ENCODE results near the gene SLC24A3.
"Not testable (repeated sequence)": the region's sequence is repeated elsewhere in the genome, so short reads cannot be mapped to it uniquely, and the experiment has no call there.

SLC24A3 gene

GRCh38 chr20:19746396-19746795 lies 534.0 kb downstream of the SLC24A3 start:
- no peak overlapping the region for H3K27ac ChIP-seq (ENCODE audit: low read length)
- H3K4me1 ChIP-seq (ENCODE audit: control insufficient read depth in 1 of 2, insufficient read depth in 2 of 2, low read length in 2 of 2), result peaks cover 0 to 11% of the 10 kb centered on the region in 2 donors
- H3K36me3 ChIP-seq (ENCODE audit: control insufficient read depth in 1 of 2, insufficient read depth in 2 of 2, low read length in 2 of 2), result no peaks in the 10 kb centered on the region
- no peak overlapping the region for H3K4me3 ChIP-seq (ENCODE audit: low read depth in 1 of 2, low read length in 2 of 2)
- H3K9me3 ChIP-seq (ENCODE audit: control insufficient read depth in 1 of 2, low read length in 2 of 2), result peaks cover 0 to 7% of the 10 kb centered on the region in 2 donors
- no peaks in the 10 kb centered on the region for H3K27me3 ChIP-seq (ENCODE audit: low read depth, low read length)

GRCh38 chr20:19747903-19748302 lies 535.5 kb downstream of the SLC24A3 start:
- no peaks in the 10 kb centered on the region for H3K27me3 ChIP-seq (ENCODE audit: low read depth, low read length)

GRCh38 chr20:19748681-19749080 lies 536.2 kb downstream of the SLC24A3 start:
- Histone ChIP-seq H3K9me3 (ENCODE audit: control insufficient read depth in 1 of 2, low read length in 2 of 2) (peaks cover 0 to 7% of the 10 kb centered on the region in 2 donors), H3K27me3 (ENCODE audit: low read depth, low read length) (no peaks in the 10 kb centered on the region), H3K4me1 (ENCODE audit: control insufficient read depth in 1 of 2, insufficient read depth in 2 of 2, low read length in 2 of 2) (peaks cover 0 to 11% of the 10 kb centered on the region in 2 donors), H3K27ac (ENCODE audit: low read length) (no peak overlapping the region), H3K4me3 (ENCODE audit: low read depth in 1 of 2, low read length in 2 of 2) (no peak overlapping the region), H3K36me3 (ENCODE audit: control insufficient read depth in 1 of 2, insufficient read depth in 2 of 2, low read length in 2 of 2) (no peaks in the 10 kb centered on the region)

More at GRCh38 chr20:19747903-19748302, 535.5 kb downstream of the SLC24A3 start:
- Histone ChIP-seq H3K4me1 (ENCODE audit: control insufficient read depth in 1 of 2, insufficient read depth in 2 of 2, low read length in 2 of 2) (peaks cover 0 to 11% of the 10 kb centered on the region in 2 donors), H3K4me3 (ENCODE audit: low read depth in 1 of 2, low read length in 2 of 2) (no peak overlapping the region), H3K36me3 (ENCODE audit: control insufficient read depth in 1 of 2, insufficient read depth in 2 of 2, low read length in 2 of 2) (no peaks in the 10 kb centered on the region), H3K9me3 (ENCODE audit: control insufficient read depth in 1 of 2, low read length in 2 of 2) (peaks cover 0 to 7% of the 10 kb centered on the region in 2 donors), H3K27ac (ENCODE audit: low read length) (no peak overlapping the region)

GRCh38 chr20:19749618-19750071 lies 537.2 kb downstream of the SLC24A3 start:
- H3K27me3 ChIP-seq (ENCODE audit: low read depth, low read length), result no peaks in the 10 kb centered on the region
- H3K27ac ChIP-seq (ENCODE audit: low read length), result no peak overlapping the region
- H3K4me3 ChIP-seq (ENCODE audit: low read depth in 1 of 2, low read length in 2 of 2), result no peak overlapping the region
- H3K9me3 ChIP-seq (ENCODE audit: control insufficient read depth in 1 of 2, low read length in 2 of 2), result peaks cover 0 to 7% of the 10 kb centered on the region in 2 donors
- H3K36me3 ChIP-seq (ENCODE audit: control insufficient read depth in 1 of 2, insufficient read depth in 2 of 2, low read length in 2 of 2), result no peaks in the 10 kb centered on the region
- peaks cover 0 to 11% of the 10 kb centered on the region in 2 donors for H3K4me1 ChIP-seq (ENCODE audit: control insufficient read depth in 1 of 2, insufficient read depth in 2 of 2, low read length in 2 of 2)

GRCh38 chr20:19750101-19750606 lies 537.7 kb downstream of the SLC24A3 start:
- H3K4me3 ChIP-seq (ENCODE audit: low read depth in 1 of 2, low read length in 2 of 2), result no peak overlapping the region
- H3K27ac ChIP-seq (ENCODE audit: low read length), result peak overlapping the region; percentile 66
- H3K27me3 ChIP-seq (ENCODE audit: low read depth, low read length), result no peaks in the 10 kb centered on the region
- H3K36me3 ChIP-seq (ENCODE audit: control insufficient read depth in 1 of 2, insufficient read depth in 2 of 2, low read length in 2 of 2), result no peaks in the 10 kb centered on the region
- H3K4me1 ChIP-seq (ENCODE audit: control insufficient read depth in 1 of 2, insufficient read depth in 2 of 2, low read length in 2 of 2), result peaks cover 0 to 11% of the 10 kb centered on the region in 2 donors
- peaks cover 0 to 7% of the 10 kb centered on the region in 2 donors for H3K9me3 ChIP-seq (ENCODE audit: control insufficient read depth in 1 of 2, low read length in 2 of 2)

GRCh38 chr20:19750907-19751636 lies 538.6 kb downstream of the SLC24A3 start:
- peak overlapping the region; percentile 66 for H3K27ac ChIP-seq (ENCODE audit: low read length)
- no peaks in the 10 kb centered on the region for H3K36me3 ChIP-seq (ENCODE audit: control insufficient read depth in 1 of 2, insufficient read depth in 2 of 2, low read length in 2 of 2)
- no peak overlapping the region for H3K4me3 ChIP-seq (ENCODE audit: low read depth in 1 of 2, low read length in 2 of 2)
- no peaks in the 10 kb centered on the region for H3K27me3 ChIP-seq (ENCODE audit: low read depth, low read length)
- H3K4me1 ChIP-seq (ENCODE audit: control insufficient read depth in 1 of 2, insufficient read depth in 2 of 2, low read length in 2 of 2), result peaks cover 0 to 11% of the 10 kb centered on the region in 2 donors
- H3K9me3 ChIP-seq (ENCODE audit: control insufficient read depth in 1 of 2, low read length in 2 of 2), result no peaks in the 10 kb centered on the region

GRCh38 chr20:19754201-19754600 lies 541.8 kb downstream of the SLC24A3 start:
- not testable (repeated sequence) for H3K9me3 ChIP-seq (ENCODE audit: control insufficient read depth in 1 of 2, low read length in 2 of 2); H3K4me3 ChIP-seq (ENCODE audit: low read depth in 1 of 2, low read length in 2 of 2); H3K27ac ChIP-seq (ENCODE audit: low read length); H3K27me3 ChIP-seq (ENCODE audit: low read depth, low read length)
- Histone ChIP-seq H3K36me3 (ENCODE audit: control insufficient read depth in 1 of 2, insufficient read depth in 2 of 2, low read length in 2 of 2) (peaks cover 0 to 12% of the 10 kb centered on the region in 2 donors), H3K4me1 (ENCODE audit: control insufficient read depth in 1 of 2, insufficient read depth in 2 of 2, low read length in 2 of 2) (peaks cover 6 to 25% of the 10 kb centered on the region in 2 donors)

GRCh38 chr20:19756761-19757486 lies 544.5 kb downstream of the SLC24A3 start:
- Histone ChIP-seq H3K4me3 (ENCODE audit: low read depth in 1 of 2, low read length in 2 of 2) (peak overlapping the region; percentile 79 to 94), H3K4me1 (ENCODE audit: control insufficient read depth in 1 of 2, insufficient read depth in 2 of 2, low read length in 2 of 2) (peaks cover 10 to 20% of the 10 kb centered on the region in 2 donors), H3K36me3 (ENCODE audit: control insufficient read depth in 1 of 2, insufficient read depth in 2 of 2, low read length in 2 of 2) (peaks cover 0 to 12% of the 10 kb centered on the region in 2 donors), H3K27ac (ENCODE audit: low read length) (peak overlapping the region; percentile 94), H3K27me3 (ENCODE audit: low read depth, low read length) (no peaks in the 10 kb centered on the region), H3K9me3 (ENCODE audit: control insufficient read depth in 1 of 2, low read length in 2 of 2) (no peaks in the 10 kb centered on the region)

- Histone ChIP-seq H3K4me3 (ENCODE audit: low read depth in 1 of 2, low read length in 2 of 2) (peak overlapping the region; percentile 79 to 94), H3K4me1 (ENCODE audit: control insufficient read depth in 1 of 2, insufficient read depth in 2 of 2, low read length in 2 of 2) (peaks cover 10 to 20% of the 10 kb centered on the region in 2 donors), H3K27ac (ENCODE audit: low read length) (peak overlapping the region; percentile 94), H3K27me3 (ENCODE audit: low read depth, low read length) (no peaks in the 10 kb centered on the region), H3K36me3 (ENCODE audit: control insufficient read depth in 1 of 2, insufficient read depth in 2 of 2, low read length in 2 of 2) (peaks cover 0 to 12% of the 10 kb centered on the region in 2 donors), H3K9me3 (ENCODE audit: control insufficient read depth in 1 of 2, low read length in 2 of 2) (no peaks in the 10 kb centered on the region)
Measured at GRCh38 chr20:19757487-19758132, 545.2 kb downstream of the SLC24A3 start.

GRCh38 chr20:19758133-19758500 lies 545.7 kb downstream of the SLC24A3 start, which contains the start of gene RIN2:
Gene RIN2, plus strand, starts transcription at chr20:19758258. Its CDS starts 131,344 bp downstream, at chr20:19889602.
- Histone ChIP-seq H3K27me3 (ENCODE audit: low read depth, low read length) (no peaks in the 10 kb centered on the region), H3K4me3 (ENCODE audit: low read depth in 1 of 2, low read length in 2 of 2) (peak within 1 kb of the TSS; percentile 79 to 94), H3K9me3 (ENCODE audit: control insufficient read depth in 1 of 2, low read length in 2 of 2) (no peaks in the 10 kb centered on the region), H3K4me1 (ENCODE audit: control insufficient read depth in 1 of 2, insufficient read depth in 2 of 2, low read length in 2 of 2) (peaks cover 10 to 20% of the 10 kb centered on the region in 2 donors), H3K27ac (ENCODE audit: low read length) (peak within 1 kb of the TSS; percentile 94), H3K36me3 (ENCODE audit: control insufficient read depth in 1 of 2, insufficient read depth in 2 of 2, low read length in 2 of 2) (peaks cover 0 to 12% of the 10 kb centered on the region in 2 donors)

All from muscle layer of duodenum (tissue), 2 donors.